Middle frontal gyrus (tissue), 1 donor: ENCODE data around the gene NUP214.
A peak's percentile ranks its signal among the peaks of the same experiment; 100 is the strongest.
"Not testable (repeated sequence)": the region's sequence is repeated elsewhere in the genome, so short reads cannot be mapped to it uniquely, and the experiment has no call there.

Experiments used
- DNase-seq: peaks from one replicate; pipeline ENCODE4 v3.0.0-alpha.2; 2015; ENCODE audit warnings: low spot score; ENCODE audit errors: extremely low spot score

NUP214 gene

DNA sequence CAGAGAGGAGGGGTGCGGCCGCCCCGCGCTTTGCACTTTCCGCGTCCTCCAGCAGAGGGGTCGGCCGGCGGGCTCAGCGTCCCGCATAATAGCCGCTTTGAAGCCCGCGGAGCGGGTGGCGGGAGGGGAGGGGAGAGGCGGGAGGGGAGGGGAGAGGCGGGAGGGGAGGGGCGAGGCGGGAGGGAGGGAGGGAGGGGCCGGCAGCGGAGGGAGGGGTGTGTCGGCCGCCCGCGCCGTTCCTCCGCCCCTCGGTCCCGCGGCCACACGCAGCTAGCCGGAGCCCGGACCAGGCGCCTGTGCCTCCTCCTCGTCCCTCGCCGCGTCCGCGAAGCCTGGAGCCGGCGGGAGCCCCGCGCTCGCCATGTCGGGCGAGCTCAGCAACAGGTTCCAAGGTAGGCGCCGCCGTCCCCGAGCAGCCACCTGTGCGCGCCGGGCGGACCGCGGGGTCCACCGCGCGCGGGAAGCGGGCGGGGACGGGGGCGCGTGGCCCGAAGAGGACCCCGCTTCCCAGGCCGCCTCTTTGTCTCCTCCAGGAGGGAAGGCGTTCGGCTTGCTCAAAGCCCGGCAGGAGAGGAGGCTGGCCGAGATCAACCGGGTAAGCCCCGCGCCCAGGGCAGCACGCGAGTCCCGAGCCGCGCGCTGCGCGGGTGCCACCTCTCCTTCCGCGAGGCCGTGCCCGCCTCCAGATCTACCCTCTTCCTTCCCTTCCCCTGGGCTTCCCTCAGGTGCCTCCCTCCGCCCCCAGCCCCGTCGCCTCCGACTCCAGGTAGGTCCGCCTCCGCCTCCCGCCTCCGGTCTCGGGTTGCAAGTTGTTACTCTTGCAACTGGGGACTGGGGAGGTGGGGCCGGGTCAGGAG lies 28.9 kb upstream of the NUP214 start, which contains the start of gene AIF1L:
TSS of gene AIF1L (plus strand) at position 263 of the 857 bp plus-strand sequence. CDS start at position 362, 99 bp downstream.
- no peak for DNase-seq

- DNase-seq, result no peak
These were observed 28.0 kb upstream of the NUP214 start for GRCh38 chr9:131097126-131097947.

GRCh38 chr9:131097948-131098278 lies 27.5 kb upstream of the NUP214 start:
- DNase-seq, result no peak

- DNase-seq, result no peak
These were observed 26.8 kb upstream of the NUP214 start for GRCh38 chr9:131098391-131099101.

GRCh38 chr9:131099102-131099606 lies 26.2 kb upstream of the NUP214 start:
- DNase-seq, result no peak

GRCh38 chr9:131099845-131100244 lies 25.5 kb upstream of the NUP214 start:
- DNase-seq, result not testable (repeated sequence)

GRCh38 chr9:131100445-131100844 lies 24.9 kb upstream of the NUP214 start:
- DNase-seq, result no peak

- no peak for DNase-seq
These were observed 24.0 kb upstream of the NUP214 start for GRCh38 chr9:131101207-131101964.

DNA sequence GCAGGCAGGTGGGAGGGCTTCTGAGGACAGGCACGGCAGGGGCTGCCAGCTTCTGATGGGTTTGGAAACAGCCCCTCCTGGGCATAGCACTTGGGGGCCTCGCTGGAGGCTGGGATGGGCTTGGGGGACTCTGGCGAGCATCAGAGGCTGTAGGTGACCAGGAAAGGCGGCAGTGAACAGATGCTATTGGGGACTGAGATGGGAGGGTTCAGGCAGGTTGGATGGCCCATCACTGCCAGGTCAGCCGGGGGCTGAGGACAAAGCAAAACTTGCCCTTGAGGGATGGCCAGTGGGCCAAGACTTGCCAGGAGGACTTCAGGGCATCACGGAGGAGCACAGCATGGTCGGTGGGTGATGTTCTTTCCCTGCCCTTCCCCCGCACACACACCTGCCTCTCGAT lies 22.4 kb upstream of the NUP214 start:
- DNase-seq, result no peak

- DNase-seq, result no peak
These were observed 21.9 kb upstream of the NUP214 start for GRCh38 chr9:131103535-131103934.

DNA sequence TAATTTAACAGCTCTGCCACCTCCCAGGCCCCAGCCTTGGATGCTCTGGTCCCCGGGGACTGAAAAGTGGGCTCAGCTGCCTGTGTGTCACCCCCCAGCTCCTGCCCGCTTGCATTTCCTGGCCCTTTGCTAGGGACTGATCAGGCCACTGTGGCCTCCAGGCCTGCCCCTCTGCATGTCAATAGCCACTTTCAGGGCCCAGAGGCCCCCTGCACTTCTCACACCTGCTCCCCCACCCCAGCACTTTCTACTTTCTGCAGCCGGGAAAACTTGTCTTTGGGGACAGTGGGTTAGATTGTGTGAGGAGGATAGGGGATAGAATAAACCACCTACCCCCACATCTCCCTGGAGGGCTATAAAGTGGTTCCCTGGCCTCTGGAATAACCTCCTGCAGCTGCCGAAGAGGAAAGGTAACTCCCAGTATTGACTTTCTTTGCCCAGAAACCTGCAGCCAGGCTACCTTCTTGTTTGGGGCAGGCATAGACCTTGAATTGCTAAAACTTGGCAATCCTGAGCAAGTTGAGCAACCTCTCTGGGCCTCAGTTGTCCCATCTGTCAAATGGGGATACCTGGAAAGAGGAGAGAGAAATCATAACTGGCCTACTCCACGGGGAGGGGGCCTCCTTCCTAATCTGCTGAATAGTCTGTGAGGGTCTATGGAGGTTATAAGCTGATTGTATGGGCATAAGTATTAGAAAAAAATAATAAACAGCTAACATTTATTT lies 21.2 kb upstream of the NUP214 start:
- no peak for DNase-seq

DNA sequence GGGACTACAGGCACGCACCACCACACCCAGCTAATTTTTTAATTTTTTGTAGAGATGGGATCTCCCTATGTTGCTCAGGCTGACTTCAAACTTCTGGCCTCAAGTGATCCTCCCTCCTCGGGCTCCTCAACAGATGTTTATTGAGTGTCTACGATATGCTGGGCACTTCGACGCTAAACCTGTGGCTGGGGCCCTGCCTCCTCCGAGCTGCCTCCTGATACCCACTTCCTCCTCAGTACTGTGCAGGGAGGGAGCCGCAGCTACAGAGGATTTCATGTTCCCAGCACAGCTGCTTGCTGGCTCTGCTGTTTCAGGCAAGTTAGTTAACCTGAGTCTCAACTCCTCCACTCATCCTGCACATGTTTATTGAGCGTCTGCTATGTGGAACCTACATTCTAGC lies 19.4 kb upstream of the NUP214 start:
- no peak for DNase-seq

GRCh38 chr9:131107760-131108159 lies 17.6 kb upstream of the NUP214 start:
- no peak for DNase-seq

- DNase-seq, result no peak
These were observed 14.1 kb upstream of the NUP214 start for GRCh38 chr9:131111186-131111853.

- DNase-seq, result peak; percentile 79
These were observed 13.5 kb upstream of the NUP214 start for GRCh38 chr9:131111854-131112311.

GRCh38 chr9:131112374-131113154 lies 12.8 kb upstream of the NUP214 start:
- DNase-seq, result no peak

DNA sequence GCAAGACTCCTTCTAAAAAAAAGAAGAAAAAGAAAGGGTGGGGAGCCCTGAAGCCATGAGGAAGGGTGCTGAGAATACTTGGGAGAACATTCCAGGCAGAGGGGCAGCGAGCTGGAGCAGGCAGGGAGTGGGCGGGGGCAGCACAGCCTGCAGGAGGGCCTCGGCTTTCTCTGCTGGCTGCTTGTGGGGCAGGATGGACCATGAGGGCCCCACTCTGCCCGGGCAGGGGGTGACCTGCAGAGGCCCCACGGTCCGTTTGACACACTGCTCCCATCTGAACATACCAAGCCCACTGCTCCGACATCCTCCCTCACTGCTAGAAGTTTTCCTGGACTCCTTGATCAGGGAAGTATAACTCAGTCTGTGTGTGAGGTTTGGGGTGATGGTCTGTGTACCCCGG lies 11.7 kb upstream of the NUP214 start:
- DNase-seq, result no peak

DNA sequence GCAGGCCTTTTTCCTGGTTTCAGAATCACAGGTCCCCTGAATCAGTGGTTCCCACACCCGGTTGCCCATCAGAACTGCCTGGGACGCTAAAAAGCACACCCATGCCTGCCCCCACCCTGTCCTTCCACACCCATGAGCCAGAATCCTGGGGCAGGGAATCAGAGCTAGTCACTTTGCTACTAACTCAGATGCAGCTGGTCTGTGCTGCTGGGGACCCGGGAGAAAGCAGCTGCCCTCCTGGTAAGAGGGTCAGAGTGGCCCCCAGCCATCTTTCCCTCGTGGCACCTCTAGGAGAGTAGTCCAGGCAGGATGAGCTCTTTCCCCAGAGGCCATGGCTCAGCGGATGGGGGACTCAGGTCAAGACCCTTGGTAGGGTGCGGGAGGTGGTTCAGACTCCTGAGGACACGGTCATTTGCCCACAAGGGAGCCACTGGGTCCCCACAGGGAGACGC lies 11.3 kb upstream of the NUP214 start:
- no peak for DNase-seq

DNA sequence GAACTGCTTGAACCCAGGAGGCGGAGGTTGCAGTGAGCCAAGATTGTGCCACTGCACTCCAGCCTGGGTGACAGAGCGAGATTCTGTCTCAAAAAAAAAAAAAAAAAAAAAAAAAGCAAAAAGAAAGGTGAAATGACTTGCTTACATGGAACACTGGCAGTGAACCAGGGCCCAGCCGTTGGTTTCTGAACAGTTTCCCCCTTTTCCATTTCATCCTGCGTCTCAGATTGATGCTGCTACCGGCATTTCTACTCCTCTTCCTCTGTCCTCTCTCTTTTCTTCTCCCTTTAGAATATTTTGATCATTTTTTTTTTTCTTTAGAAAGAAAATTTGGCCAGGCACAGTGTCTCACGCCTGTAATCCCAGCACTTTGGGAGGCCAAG lies 10.0 kb upstream of the NUP214 start:
- not testable (repeated sequence) for DNase-seq
